Tibial artery (tissue), 4 donors: ENCODE data around the gene KLRF2.

Experiments used
- DNase-seq, 2 donors: peaks; one replicate each; pipeline ENCODE4 v3.0.0-alpha.2; 2019
- H3K27ac ChIP-seq, 2 donors: fragments of 200-600 bp; sonication (generic) in 1 of 2; 1 replicate in 1 of 2; 2 replicates in 1 of 2; pipeline ENCODE4 v1.5.1; 2018 to 2019; ENCODE audit warnings: mild to moderate bottlenecking in 1 of 2
- H3K27me3 ChIP-seq, 2 donors: fragments of 200-600 bp; sonication (generic) in 1 of 2; one replicate each; pipeline versions ENCODE4 v1.5.1 to v1.6.0; 2016 to 2019
- H3K36me3 ChIP-seq, 3 donors: fragments of 200-600 bp; sonication (generic) in 2 of 3; one replicate each; pipeline ENCODE4 v1.5.1; 2016 to 2019; ENCODE audit warnings: mild to moderate bottlenecking in 2 of 3
- H3K4me1 ChIP-seq, 4 donors: fragments of 200-600 bp; sonication (generic) in 2 of 4; 1 replicate in 3 of 4; 2 replicates in 1 of 4; pipeline ENCODE4 v1.5.1; 2016 to 2019
- H3K4me3 ChIP-seq, 2 donors: fragments of 200-600 bp; sonication (generic) in 1 of 2; 1 replicate in 1 of 2; 2 replicates in 1 of 2; pipeline ENCODE4 v1.5.1; 2018 to 2019; ENCODE audit warnings: mild to moderate bottlenecking in 2 of 2
- H3K9me3 ChIP-seq, 3 donors: fragments of 200-600 bp; sonication (generic) in 1 of 3; one replicate each; pipeline ENCODE4 v1.5.1; 2016 to 2019
- CTCF ChIP-seq, 2 experiments: fragments of 200-600 bp in 1 of 2; fragments of 450-650 bp in 1 of 2; IDR thresholded peaks; one replicate each; pipeline ENCODE4 v1.5.1; 2017 to 2019; ENCODE audit warnings: antibody characterized with exemption in 2 of 2, mild to moderate bottlenecking in 1 of 2, moderate library complexity in 1 of 2
- intact Hi-C: fragments of 100-400 bp; cut with DNase I; formaldehyde crosslinking; loops from one replicate; pipeline ENCODE4 v1.15.0; 2023; ENCODE audit warnings: low total_unique reads

The KLRF2 gene

DNA sequence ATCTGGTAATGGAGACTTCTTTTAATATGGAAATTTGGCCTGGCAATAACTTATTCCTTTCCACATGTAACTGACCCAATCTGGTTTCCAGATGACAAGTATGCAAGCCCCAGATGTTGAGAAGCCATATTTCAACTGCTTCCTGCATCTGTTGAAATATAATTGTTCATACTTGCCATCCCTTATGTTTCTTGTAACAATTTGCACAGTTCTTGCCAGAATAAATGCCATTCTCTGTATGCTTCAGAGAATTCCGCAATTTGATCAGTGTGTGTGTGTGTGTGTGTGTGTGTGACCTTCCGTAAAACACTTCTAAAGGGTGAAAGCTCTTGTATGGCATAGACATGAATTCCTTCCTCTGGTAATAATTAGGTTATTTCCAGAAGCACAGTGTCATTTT is 52.7 kb downstream of the KLRF2 start:
- Histone ChIP-seq H3K4me1 (no peaks in the 10 kb centered on the region), H3K36me3 (no peaks in the 10 kb centered on the region), H3K27me3 (no peaks in the 10 kb centered on the region), H3K9me3 (no peaks in the 10 kb centered on the region), H3K27ac (no peak overlapping the region), H3K4me3 (no peak overlapping the region)
- TF ChIP-seq CTCF (IDR thresholded peaks at IDR 0.05), result no peak
- no peak for DNase-seq
- intact Hi-C loops, result no loop called here

DNA sequence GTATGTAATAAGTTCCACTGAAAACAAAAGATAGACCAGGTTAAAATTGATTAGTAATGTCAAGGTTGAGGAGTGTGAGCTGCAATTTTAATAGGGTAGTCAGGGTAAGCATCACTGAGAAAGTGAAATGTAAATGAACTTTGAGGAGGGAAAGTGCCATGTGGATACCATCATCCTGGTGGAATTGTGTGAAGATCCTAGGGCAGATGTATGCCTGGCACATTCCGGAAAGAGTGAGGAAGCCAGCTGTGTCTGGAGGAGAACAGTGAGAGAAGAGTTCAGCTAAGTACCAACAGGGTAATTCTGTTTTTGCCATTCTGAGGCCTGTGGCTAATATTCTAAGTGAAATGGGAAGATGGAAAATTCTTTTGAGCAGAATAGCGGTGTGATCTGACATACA is 53.7 kb downstream of the KLRF2 start:
- no peak for TF ChIP-seq CTCF (IDR thresholded peaks at IDR 0.05)
- no peak for DNase-seq
- no peaks in the 10 kb centered on the region for H3K27me3 ChIP-seq
- H3K27ac ChIP-seq, result no peak overlapping the region
- H3K36me3 ChIP-seq, result no peaks in the 10 kb centered on the region
- no peaks in the 10 kb centered on the region for H3K4me1 ChIP-seq
- intact Hi-C loops, result no loop called here
- H3K9me3 ChIP-seq, result no peaks in the 10 kb centered on the region
- no peak overlapping the region for H3K4me3 ChIP-seq

GRCh38 chr12:9936591-9936990 is 55.3 kb downstream of the KLRF2 start:
- Histone ChIP-seq H3K4me3 (no peak overlapping the region), H3K27me3 (no peaks in the 10 kb centered on the region), H3K36me3 (no peaks in the 10 kb centered on the region), H3K4me1 (no peaks in the 10 kb centered on the region), H3K27ac (no peak overlapping the region), H3K9me3 (no peaks in the 10 kb centered on the region)
- DNase-seq, result no peak
- TF ChIP-seq CTCF (IDR thresholded peaks at IDR 0.05), result no peak
- intact Hi-C loops, result no loop called here

DNA sequence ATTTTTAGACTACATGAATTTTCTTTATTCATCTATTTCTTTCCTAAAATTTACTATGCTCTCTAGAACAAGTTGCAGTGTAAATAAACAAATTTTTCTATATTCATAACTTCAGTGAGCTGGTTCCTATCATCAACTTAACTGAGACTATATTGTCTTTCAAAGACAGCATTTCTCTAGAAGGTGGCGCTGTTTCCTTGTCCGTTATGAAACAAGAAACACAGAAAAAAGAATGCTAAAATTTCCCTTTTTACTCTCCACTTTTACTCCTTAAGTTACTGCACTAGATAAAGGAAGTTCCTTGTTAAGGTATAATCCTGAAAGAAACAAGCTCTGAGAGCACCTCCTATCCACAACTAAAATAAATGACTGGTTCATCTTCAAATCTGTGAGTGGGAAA is 59.1 kb downstream of the KLRF2 start:
- Histone ChIP-seq H3K36me3 (no peaks in the 10 kb centered on the region), H3K4me3 (no peak overlapping the region), H3K9me3 (no peaks in the 10 kb centered on the region), H3K27me3 (no peaks in the 10 kb centered on the region), H3K27ac (no peak overlapping the region), H3K4me1 (no peaks in the 10 kb centered on the region)
- TF ChIP-seq CTCF (IDR thresholded peaks at IDR 0.05), result no peak
- intact Hi-C loops, result no loop called here
- DNase-seq, result no peak

- Histone ChIP-seq H3K27ac (no peak overlapping the region), H3K4me1 (no peaks in the 10 kb centered on the region), H3K36me3 (no peaks in the 10 kb centered on the region), H3K27me3 (no peaks in the 10 kb centered on the region), H3K9me3 (no peaks in the 10 kb centered on the region), H3K4me3 (no peak overlapping the region)
- no peak for DNase-seq
- no peak for TF ChIP-seq CTCF (IDR thresholded peaks at IDR 0.05)
- intact Hi-C loops, result no loop called here
Observed at GRCh38 chr12:9941838-9942237, 60.5 kb downstream of the KLRF2 start.

DNA sequence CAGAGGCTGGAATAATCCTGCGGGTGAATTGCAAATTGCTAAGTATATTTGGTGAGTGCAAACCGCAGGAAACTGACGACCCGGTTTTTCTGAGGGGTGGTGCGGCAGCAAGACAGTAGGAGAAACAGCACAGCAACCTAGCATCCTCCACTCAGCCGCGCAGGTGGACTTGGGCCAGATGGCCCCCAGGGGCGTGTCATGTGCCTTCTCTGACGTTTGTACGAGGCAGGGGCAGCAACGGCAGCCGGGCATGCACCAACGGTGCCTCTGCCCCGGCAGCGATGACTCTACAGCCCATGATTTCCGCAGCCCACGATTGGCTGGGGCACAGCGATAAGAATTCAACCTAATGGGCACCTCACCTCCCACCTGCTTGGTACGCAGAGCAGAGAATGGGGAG is 62.0 kb downstream of the KLRF2 start:
- no peaks in the 10 kb centered on the region for H3K4me1 ChIP-seq
- no peak overlapping the region for H3K27ac ChIP-seq
- H3K4me3 ChIP-seq, result no peak overlapping the region
- intact Hi-C loops, result no loop called here
- no peak for TF ChIP-seq CTCF (IDR thresholded peaks at IDR 0.05)
- no peak for DNase-seq
- H3K36me3 ChIP-seq, result no peaks in the 10 kb centered on the region
- H3K27me3 ChIP-seq, result no peaks in the 10 kb centered on the region
- H3K9me3 ChIP-seq, result no peaks in the 10 kb centered on the region
